Peyer's patch (tissue), 4 donors: ENCODE results near the gene BCR.

Source experiments
- POLR2A ChIP-seq, 2 donors: fragments of 450-650 bp; IDR thresholded peaks; one replicate each; pipeline ENCODE4 v1.5.1; 2017; ENCODE audit warnings: antibody characterized with exemption in 2 of 2, mild to moderate bottlenecking in 2 of 2, moderate library complexity in 2 of 2
- TF ChIP-seq, protein P1 (sequence below), 6 experiments: fragments of 450-650 bp in 4 of 6; fragments of 200-600 bp in 2 of 6; sonication (generic) in 1 of 6; IDR thresholded peaks; one replicate each; pipeline ENCODE4 v1.5.1; 2017 to 2019; ENCODE audit warnings: antibody characterized with exemption in 6 of 6, mild to moderate bottlenecking in 3 of 6, moderate library complexity in 1 of 6

- TF ChIP-seq, protein P1, sequence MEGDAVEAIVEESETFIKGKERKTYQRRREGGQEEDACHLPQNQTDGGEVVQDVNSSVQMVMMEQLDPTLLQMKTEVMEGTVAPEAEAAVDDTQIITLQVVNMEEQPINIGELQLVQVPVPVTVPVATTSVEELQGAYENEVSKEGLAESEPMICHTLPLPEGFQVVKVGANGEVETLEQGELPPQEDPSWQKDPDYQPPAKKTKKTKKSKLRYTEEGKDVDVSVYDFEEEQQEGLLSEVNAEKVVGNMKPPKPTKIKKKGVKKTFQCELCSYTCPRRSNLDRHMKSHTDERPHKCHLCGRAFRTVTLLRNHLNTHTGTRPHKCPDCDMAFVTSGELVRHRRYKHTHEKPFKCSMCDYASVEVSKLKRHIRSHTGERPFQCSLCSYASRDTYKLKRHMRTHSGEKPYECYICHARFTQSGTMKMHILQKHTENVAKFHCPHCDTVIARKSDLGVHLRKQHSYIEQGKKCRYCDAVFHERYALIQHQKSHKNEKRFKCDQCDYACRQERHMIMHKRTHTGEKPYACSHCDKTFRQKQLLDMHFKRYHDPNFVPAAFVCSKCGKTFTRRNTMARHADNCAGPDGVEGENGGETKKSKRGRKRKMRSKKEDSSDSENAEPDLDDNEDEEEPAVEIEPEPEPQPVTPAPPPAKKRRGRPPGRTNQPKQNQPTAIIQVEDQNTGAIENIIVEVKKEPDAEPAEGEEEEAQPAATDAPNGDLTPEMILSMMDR (IDR thresholded peaks at IDR 0.05) = no peak
- no peak for TF ChIP-seq POLR2A (IDR thresholded peaks at IDR 0.05)
Observed at GRCh38 chr22:23361676-23362075, 181.4 kb downstream of the BCR start.
